HCEC 1CT (cell line): Measurements from ENCODE around the gene PKP3.
"Not testable (repeated sequence)": the region's sequence is repeated elsewhere in the genome, so short reads cannot be mapped to it uniquely, and the experiment has no call there.

Source experiments
- DNase-seq: peaks from one replicate; pipeline ENCODE4 v3.0.0-alpha.2; 2017

PKP3 gene

DNA sequence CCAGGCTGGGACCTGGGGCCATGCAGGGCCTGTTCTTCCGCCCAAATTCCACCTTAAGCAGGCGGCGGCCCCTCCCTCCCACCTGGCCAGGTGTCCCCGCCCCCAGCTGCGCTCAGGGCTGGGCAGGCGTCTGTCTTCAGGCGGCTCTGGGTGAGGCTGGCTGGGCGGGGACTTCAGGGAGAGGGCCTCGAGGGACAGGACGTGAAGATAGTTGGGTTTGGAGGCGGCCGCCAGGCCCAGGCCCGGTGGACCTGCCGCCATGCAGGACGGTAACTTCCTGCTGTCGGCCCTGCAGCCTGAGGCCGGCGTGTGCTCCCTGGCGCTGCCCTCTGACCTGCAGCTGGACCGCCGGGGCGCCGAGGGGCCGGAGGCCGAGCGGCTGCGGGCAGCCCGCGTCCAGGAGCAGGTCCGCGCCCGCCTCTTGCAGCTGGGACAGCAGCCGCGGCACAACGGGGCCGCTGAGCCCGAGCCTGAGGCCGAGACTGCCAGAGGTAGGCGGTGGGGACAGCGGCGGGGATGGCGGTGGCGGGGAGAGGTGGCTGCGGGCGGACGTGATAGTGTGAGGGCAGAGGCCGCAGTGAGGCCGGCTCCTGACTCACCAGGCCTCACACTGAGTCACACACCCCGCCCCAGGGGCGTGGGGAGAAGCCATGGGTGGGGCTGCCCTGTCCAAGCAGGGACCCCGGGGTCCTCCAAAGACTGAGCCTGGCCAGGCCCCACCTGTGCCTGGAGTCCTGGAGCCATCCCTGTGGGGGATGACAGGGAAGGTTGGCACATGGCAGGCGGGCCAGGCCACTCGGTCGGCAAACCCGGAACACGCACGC lies at the start of gene PKP3:
PKP3 (plus strand) TSS at position 176 of the 824 bp plus-strand sequence; CDS start at position 260, 84 bp downstream.
- peak; percentile 59 for DNase-seq

DNA sequence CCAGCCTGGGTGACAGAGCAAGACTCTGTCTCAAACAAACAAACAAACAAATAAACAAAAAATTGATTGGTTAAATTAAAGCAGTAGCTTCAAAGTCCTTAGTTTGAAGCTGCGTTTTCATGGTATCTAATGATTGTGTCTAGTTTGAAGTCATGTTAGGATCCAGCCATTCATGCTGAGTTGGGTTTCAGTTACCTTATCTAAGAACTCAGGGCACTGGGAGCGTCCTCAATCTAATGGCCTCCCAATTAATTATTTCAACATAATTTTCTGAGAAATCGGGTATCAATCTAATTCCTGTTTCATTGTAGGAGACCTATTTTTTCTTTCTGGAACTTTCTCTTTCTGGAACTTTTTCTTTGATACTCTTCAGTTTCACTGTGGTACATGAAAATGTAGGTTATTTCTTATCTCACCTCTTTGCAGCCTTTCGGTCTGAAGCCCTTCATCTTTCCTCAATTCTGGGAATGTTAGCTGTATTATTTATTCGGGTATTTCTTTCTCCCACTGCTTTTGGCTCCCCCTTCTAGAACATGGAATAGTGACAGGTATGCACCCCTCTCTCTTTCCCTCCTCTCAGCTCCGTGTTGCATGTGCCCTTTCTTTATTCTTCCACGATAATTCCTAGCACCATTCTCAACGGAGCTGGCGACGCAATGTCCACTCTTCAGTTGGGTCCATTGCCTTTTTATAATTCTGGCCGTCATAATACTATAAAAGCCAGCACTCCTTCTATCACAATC lies 49.0 kb upstream of the PKP3 start:
- no peak for DNase-seq

- no peak for DNase-seq
Observed at GRCh38 chr11:346529-346928, 47.5 kb upstream of the PKP3 start.

DNA sequence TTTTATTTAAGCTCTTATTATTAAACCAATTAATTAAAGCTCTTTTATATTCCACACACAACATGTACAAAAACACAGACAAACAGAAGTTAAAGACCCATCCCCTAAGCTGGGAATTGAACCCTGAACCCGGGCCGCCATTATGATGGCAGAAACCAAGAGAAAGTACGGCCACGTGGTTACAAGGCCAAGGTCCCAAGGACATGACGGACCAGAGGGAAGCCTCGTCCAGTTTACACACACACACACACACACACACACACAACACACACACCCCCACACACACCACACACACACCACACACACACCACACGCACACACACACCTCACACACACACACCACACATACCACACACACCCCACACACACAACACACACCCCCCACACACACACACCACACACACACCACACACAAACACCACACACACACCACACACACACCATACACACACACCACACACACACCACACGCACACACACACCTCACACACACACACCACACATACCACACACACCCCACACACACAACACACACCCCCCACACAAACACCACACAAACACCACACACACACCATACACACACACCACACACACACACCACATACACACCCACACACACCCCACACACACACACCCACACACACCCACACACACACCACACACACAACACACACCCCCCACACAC lies 44.6 kb upstream of the PKP3 start:
- not testable (repeated sequence) for DNase-seq

DNA sequence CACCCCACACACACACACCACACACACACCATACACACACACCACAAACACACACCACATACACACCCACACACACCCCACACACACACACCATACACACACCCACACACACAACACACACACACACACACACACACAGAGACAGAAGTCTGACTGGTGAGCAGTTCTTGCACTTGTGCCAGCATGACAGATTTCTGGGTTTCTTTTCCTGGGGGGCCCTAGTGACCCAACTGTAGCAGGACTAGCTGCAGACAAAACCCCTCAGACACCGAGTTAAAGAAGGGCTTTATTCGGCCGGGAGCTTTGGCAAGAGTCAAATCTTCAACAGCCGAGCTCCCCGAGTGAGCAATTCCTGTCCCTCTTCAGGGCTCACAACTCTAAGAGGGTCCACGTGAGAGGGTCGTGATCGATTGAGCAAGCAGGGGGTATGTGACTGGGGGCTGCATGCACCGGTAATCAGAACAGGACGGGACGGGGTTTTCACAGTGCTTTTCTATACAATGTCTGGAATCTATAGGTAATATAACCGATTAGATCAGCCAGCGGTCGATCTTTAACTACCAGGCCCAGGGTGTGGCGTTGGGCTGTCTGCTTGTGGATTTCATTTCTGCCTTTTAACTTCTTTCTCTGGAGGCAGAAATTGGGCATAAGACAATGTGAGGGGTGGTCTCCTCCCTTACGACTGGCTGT lies 43.8 kb upstream of the PKP3 start:
- not testable (repeated sequence) for DNase-seq

DNA sequence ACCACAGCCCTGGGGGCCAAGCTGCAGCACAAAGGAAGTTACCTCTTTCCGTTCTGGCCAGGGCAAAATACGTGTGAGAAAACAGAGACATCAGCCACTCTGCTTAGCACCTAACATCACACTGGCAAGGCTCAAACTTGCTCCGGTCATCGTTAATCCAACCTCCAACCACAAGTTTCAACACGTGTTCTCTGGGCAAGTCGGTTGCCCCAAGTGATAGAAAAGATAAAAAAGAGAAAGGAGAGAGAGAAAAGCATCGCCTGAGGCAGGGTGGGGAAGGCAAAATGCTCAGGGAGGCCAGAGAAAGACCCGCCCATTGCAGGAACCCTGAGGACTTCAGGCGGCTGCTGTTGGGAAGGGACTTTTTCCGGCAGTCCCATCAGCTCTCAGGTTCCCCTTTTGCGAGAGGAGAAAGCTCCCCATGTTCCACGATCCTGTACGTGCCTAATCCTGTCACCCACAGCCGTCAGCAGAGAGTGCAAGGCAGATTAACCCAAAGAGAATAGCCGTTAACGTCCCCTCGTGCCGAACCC lies 43.2 kb upstream of the PKP3 start:
- DNase-seq, result no peak

DNA sequence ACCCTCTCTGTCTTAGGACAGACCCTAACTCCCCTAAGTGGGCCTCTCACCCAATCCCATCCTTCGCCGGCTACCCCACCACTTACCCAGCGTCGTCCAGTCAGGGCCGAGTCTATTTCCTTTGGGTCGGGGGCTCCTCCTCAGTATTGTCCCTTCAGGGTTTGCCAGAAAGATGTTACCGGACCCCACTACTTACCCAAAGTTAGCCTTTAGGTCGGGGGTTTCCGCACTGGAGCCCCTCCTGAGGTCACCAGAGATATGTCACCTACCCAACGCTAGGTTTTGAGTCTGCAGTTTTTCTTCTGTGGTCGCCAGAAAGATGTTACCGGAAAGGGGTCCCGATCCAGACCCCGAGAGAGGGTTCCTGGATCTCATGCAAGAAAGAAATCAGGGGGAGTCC lies 42.6 kb upstream of the PKP3 start:
- no peak for DNase-seq

DNA sequence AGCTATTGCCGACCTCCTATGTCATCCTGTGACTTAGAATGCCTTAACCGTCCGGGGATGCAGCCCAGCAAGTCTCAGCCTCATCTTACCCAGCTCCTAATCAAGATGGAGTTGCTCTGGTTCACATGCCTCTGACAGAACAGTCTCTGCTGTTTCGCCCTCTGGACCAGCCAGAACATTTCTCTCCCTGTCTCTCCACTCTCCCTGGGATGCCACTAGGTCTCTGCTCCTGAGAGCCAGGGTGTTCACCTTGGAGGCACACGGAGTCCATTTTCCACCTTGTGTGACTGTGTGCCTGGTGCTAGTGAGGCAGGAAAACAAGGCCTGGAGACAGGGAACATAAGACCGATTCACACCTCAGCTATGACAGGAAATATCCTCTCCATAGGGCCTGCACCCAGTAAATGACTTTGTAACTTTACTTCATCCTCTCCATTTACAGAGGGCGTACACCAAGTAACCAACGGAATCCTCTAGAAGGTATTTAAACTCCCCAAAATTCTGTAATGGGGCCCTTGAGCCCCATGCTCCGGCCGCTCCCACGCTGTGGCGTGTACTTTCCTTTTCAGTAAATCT lies 41.5 kb upstream of the PKP3 start:
- DNase-seq, result no peak

DNA sequence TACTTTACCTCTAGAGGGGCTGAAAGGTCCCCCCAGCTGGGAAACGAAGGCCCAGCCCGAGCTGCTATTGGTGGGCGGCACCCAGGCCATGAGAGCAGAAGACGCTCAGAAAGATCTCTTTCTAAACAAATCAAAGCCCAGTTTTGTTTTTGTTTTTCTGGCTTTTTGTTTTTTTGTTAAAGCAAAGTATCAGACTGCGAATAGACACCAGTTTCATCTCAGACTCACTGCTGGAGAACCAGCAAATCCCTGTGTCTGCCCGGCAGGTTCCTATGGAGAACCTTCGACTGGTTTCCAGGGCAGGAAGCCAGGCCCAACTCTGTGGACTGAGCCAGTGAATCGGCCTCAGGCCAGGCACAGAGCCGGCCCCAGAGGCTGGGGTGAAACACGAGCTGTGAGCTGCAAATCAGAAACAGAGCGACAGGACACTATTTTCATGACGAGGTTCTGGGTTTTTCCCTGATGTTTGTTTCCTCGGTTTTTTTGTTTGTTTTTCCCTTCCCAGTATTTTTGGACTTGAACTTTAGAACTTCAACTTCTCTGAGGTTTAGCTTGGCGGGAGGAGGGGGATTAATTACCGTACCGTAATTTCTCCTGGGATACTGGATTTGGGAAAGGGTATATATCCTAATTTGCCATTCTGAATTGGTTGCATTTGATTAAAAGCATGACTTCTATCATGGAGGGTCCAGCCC lies 40.7 kb upstream of the PKP3 start:
- peak; percentile 41 for DNase-seq

DNA sequence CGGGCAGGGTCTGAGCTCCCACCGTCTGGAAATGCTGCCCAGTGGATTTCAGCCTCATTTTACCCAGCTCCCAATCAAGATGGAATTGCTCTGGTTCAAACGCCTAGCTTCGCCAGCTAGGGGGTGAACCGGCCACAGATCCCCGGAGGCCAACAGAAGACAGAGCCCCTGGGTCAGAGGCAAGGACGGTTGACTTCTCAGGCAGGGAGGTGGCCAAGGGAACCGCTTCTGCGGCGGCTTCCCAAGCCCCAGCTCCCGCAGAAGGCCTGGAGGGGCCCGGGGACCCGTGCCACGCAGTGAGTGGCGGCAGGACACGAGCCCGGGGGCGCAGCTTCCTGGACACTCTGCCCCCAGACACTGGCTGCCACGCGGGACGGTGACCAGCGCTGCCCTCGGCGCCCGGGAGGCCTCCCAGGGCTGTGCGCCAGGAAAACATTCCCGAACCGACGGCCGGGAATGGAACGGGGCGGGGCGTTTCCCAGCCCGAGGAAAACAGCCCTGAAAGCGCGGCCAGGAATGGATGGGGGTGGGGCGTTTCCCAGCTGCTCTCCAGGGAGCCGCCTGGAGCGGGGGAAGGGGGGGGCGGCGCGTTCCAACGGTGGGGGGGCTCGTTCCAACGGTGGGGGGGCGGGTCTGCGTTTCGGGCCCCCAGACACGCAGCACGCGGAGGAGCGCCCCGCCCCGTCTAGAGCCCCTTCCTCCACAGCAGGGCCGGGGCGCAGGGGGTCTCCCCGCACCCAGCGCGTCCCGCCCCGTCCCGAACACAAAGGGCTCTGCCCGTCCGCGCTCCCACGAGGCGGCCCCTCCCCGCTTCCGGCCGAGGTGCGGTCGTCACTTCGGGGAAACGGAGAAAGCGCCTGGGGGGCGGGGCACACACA lies 38.2 kb upstream of the PKP3 start:
- DNase-seq, result peak; percentile 94

GRCh38 chr11:356610-357009 lies 37.4 kb upstream of the PKP3 start:
- no peak for DNase-seq

GRCh38 chr11:357582-357981 lies 36.4 kb upstream of the PKP3 start:
- DNase-seq, result no peak

DNA sequence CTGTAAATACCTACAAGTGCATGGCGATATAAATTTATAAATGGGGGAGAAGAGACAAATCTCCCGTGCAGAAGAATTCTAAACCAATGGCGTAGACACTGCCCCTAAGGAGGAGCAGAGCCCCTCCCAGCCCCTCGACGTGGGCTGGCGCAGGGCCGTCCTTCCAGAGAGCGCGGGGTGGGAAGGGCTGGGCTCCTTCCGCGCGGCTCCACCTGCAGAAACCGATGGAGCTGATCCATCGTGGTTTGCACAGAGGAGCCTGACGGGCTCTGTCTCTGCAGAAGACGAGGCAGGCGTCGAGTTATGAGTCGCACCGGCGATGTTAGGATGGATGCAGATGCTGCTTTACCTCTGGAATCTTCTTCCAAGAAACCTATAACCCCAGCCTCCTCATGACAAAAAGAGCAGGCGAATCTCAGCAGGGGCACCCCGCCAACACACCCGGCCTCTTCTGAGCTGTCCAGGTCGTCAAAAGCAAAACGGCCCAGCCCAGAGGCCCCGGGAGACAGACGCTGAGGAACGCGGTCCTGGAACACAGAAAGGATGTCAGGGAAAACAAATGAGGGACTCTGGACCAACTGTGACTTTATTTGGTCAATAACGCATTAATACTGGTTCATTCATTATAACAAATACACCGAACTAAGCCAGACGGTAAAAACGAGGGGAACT lies 35.7 kb upstream of the PKP3 start:
- DNase-seq, result no peak

GRCh38 chr11:359181-359714 lies 34.8 kb upstream of the PKP3 start:
- no peak for DNase-seq

GRCh38 chr11:360326-361280 lies 33.4 kb upstream of the PKP3 start:
- DNase-seq, result no peak

GRCh38 chr11:362642-363442 lies 31.2 kb upstream of the PKP3 start:
- no peak for DNase-seq

- DNase-seq, result not testable (repeated sequence)
Observed at GRCh38 chr11:363443-363805, 30.6 kb upstream of the PKP3 start.
